ENCODE measurements around the gene SVOP.

SVOP gene

GRCh38 chr12:108905725-108906124 is 115.1 kb downstream of the SVOP start:
- ATAC-seq (ENCODE audit: insufficient read depth, low read depth) (no peak), DNase-seq (no peak)
- H3K36me3 ChIP-seq (ENCODE audit: insufficient read depth, low read length), result no peaks in the 10 kb centered on the region
- H3K4me1 ChIP-seq (ENCODE audit: insufficient read depth, low read length), result no peaks in the 10 kb centered on the region
- H3K27ac ChIP-seq (ENCODE audit: low read length), result no peak overlapping the region
- H4K20me1 ChIP-seq (ENCODE audit: insufficient read depth, low read length), result no peaks in the 10 kb centered on the region
- H3K4me2 ChIP-seq (ENCODE audit: insufficient read depth, low read length), result no peak overlapping the region
- no peak overlapping the region for H3K4me3 ChIP-seq (ENCODE audit: low read depth in 1 of 2, low read length in 2 of 2)
- H3K79me2 ChIP-seq (ENCODE audit: insufficient read depth, low read length), result no peaks in the 10 kb centered on the region
- TF ChIP-seq EZH2 (IDR thresholded peaks at IDR 0.05; ENCODE audit: borderline replicate concordance, low read depth, low read length, severe bottlenecking), result no peak
- no peak for TF ChIP-seq CTCF (IDR thresholded peaks at IDR 0.05; ENCODE audit: borderline replicate concordance, extremely low read depth, low read length, poor library complexity, severe bottlenecking)
- no peaks in the 10 kb centered on the region for H3K9me3 ChIP-seq (ENCODE audit: insufficient read depth, low read length, severe bottlenecking)
- no peak overlapping the region for H3K9ac ChIP-seq (ENCODE audit: low read depth, low read length)
- no peak overlapping the region for H2AFZ ChIP-seq (ENCODE audit: low read depth, low read length)
- peaks cover 4% of the 10 kb centered on the region for H3K27me3 ChIP-seq (ENCODE audit: insufficient read depth, low read length, poor library complexity)

DNA sequence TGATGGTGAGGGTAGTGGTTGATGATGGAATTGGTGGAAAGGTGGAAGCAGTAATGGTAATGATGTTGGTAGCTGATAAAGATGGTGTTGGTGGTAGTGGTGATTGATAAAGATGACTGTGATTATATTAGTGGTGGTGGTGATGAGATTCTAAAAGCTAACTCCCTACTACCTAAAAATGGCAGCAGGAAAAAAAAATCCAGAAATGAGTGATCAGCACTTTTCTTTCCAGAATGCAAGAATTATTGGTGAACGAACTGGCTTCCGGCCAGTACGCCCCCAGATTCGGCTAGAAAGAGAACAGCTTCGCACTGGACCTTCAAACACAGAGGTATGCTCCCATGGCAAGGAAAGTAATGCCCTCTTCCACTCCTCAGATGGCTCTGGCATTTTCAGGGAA is 121.7 kb downstream of the SVOP start:
- TF ChIP-seq EZH2 (IDR thresholded peaks at IDR 0.05; ENCODE audit: borderline replicate concordance, low read depth, low read length, severe bottlenecking) (no peak), CTCF (IDR thresholded peaks at IDR 0.05; ENCODE audit: borderline replicate concordance, extremely low read depth, low read length, poor library complexity, severe bottlenecking) (no peak)
- DNase-seq (no peak), ATAC-seq (ENCODE audit: insufficient read depth, low read depth) (no peak)
- H3K4me1 ChIP-seq (ENCODE audit: insufficient read depth, low read length), result no peaks in the 10 kb centered on the region
- H3K4me3 ChIP-seq (ENCODE audit: low read depth in 1 of 2, low read length in 2 of 2), result no peak overlapping the region
- no peak overlapping the region for H3K27ac ChIP-seq (ENCODE audit: low read length)
- H3K4me2 ChIP-seq (ENCODE audit: insufficient read depth, low read length), result no peak overlapping the region
- H3K9me3 ChIP-seq (ENCODE audit: insufficient read depth, low read length, severe bottlenecking), result no peaks in the 10 kb centered on the region
- H4K20me1 ChIP-seq (ENCODE audit: insufficient read depth, low read length), result no peaks in the 10 kb centered on the region
- H3K9ac ChIP-seq (ENCODE audit: low read depth, low read length), result no peak overlapping the region
- H3K79me2 ChIP-seq (ENCODE audit: insufficient read depth, low read length), result no peaks in the 10 kb centered on the region
- no peaks in the 10 kb centered on the region for H3K27me3 ChIP-seq (ENCODE audit: insufficient read depth, low read length, poor library complexity)
- no peaks in the 10 kb centered on the region for H3K36me3 ChIP-seq (ENCODE audit: insufficient read depth, low read length)
- H2AFZ ChIP-seq (ENCODE audit: low read depth, low read length), result no peak overlapping the region

GRCh38 chr12:108896817-108897216 is 124.1 kb downstream of the SVOP start:
- Histone ChIP-seq H3K79me2 (ENCODE audit: insufficient read depth, low read length) (no peaks in the 10 kb centered on the region), H2AFZ (ENCODE audit: low read depth, low read length) (no peak overlapping the region), H3K36me3 (ENCODE audit: insufficient read depth, low read length) (no peaks in the 10 kb centered on the region), H3K9me3 (ENCODE audit: insufficient read depth, low read length, severe bottlenecking) (no peaks in the 10 kb centered on the region), H3K27ac (ENCODE audit: low read length) (no peak overlapping the region), H3K4me2 (ENCODE audit: insufficient read depth, low read length) (no peak overlapping the region), H3K4me1 (ENCODE audit: insufficient read depth, low read length) (no peaks in the 10 kb centered on the region), H4K20me1 (ENCODE audit: insufficient read depth, low read length) (no peaks in the 10 kb centered on the region), H3K27me3 (ENCODE audit: insufficient read depth, low read length, poor library complexity) (no peaks in the 10 kb centered on the region), H3K4me3 (ENCODE audit: low read depth in 1 of 2, low read length in 2 of 2) (no peak overlapping the region), H3K9ac (ENCODE audit: low read depth, low read length) (no peak overlapping the region)
- DNase-seq, result no peak
- ATAC-seq (ENCODE audit: insufficient read depth, low read depth), result no peak
- no peak for TF ChIP-seq CTCF (IDR thresholded peaks at IDR 0.05; ENCODE audit: borderline replicate concordance, extremely low read depth, low read length, poor library complexity, severe bottlenecking)
- TF ChIP-seq EZH2 (IDR thresholded peaks at IDR 0.05; ENCODE audit: borderline replicate concordance, low read depth, low read length, severe bottlenecking), result no peak

GRCh38 chr12:108896336-108896735 is 124.5 kb downstream of the SVOP start:
- H3K36me3 ChIP-seq (ENCODE audit: insufficient read depth, low read length), result no peaks in the 10 kb centered on the region
- no peaks in the 10 kb centered on the region for H3K27me3 ChIP-seq (ENCODE audit: insufficient read depth, low read length, poor library complexity)
- H4K20me1 ChIP-seq (ENCODE audit: insufficient read depth, low read length), result no peaks in the 10 kb centered on the region
- TF ChIP-seq EZH2 (IDR thresholded peaks at IDR 0.05; ENCODE audit: borderline replicate concordance, low read depth, low read length, severe bottlenecking) (no peak), CTCF (IDR thresholded peaks at IDR 0.05; ENCODE audit: borderline replicate concordance, extremely low read depth, low read length, poor library complexity, severe bottlenecking) (no peak)
- H3K4me1 ChIP-seq (ENCODE audit: insufficient read depth, low read length), result no peaks in the 10 kb centered on the region
- H2AFZ ChIP-seq (ENCODE audit: low read depth, low read length), result no peak overlapping the region
- no peak overlapping the region for H3K9ac ChIP-seq (ENCODE audit: low read depth, low read length)
- H3K4me3 ChIP-seq (ENCODE audit: low read depth in 1 of 2, low read length in 2 of 2), result no peak overlapping the region
- H3K9me3 ChIP-seq (ENCODE audit: insufficient read depth, low read length, severe bottlenecking), result no peaks in the 10 kb centered on the region
- H3K79me2 ChIP-seq (ENCODE audit: insufficient read depth, low read length), result no peaks in the 10 kb centered on the region
- H3K27ac ChIP-seq (ENCODE audit: low read length), result no peak overlapping the region
- no peak overlapping the region for H3K4me2 ChIP-seq (ENCODE audit: insufficient read depth, low read length)
- ATAC-seq (ENCODE audit: insufficient read depth, low read depth) (no peak), DNase-seq (no peak)

Data from DND-41 (cell line).